22Rv1 (cell line): ENCODE measurements around the gene RNU6-8.

Experiments used
- ZFX ChIP-seq: fragments of 450-650 bp; IDR thresholded peaks from 2 replicates; pipeline ENCODE4 v1.6.1; 2017; ENCODE audit warnings: antibody characterized with exemption, borderline replicate concordance
- TF ChIP-seq, protein P1 (sequence below): fragments of 450-650 bp; IDR thresholded peaks from 2 replicates; pipeline ENCODE4 v1.5.1; 2017; ENCODE audit warnings: mild to moderate bottlenecking

DNA sequence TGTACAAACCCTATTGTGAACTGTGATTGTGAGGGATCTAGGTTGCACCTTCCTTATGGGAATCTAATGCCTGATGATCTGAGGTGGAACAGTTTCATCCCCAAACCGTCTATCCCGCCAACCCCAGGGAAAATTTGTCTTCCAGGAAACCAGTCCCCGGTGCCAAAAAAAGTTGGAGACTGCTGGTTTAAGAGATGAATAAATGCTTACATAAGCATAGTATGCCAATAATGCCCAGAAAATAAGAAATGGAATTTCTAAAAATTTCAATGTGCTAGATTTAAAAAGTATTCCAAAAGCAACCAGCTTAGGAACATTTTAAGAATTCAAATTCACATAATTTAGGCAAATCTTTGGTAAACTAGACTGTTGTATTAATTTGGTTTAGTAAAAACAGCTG, 5.4 kb upstream of the RNU6-8 start:
- TF ChIP-seq, protein P1, sequence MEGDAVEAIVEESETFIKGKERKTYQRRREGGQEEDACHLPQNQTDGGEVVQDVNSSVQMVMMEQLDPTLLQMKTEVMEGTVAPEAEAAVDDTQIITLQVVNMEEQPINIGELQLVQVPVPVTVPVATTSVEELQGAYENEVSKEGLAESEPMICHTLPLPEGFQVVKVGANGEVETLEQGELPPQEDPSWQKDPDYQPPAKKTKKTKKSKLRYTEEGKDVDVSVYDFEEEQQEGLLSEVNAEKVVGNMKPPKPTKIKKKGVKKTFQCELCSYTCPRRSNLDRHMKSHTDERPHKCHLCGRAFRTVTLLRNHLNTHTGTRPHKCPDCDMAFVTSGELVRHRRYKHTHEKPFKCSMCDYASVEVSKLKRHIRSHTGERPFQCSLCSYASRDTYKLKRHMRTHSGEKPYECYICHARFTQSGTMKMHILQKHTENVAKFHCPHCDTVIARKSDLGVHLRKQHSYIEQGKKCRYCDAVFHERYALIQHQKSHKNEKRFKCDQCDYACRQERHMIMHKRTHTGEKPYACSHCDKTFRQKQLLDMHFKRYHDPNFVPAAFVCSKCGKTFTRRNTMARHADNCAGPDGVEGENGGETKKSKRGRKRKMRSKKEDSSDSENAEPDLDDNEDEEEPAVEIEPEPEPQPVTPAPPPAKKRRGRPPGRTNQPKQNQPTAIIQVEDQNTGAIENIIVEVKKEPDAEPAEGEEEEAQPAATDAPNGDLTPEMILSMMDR = no peak
- TF ChIP-seq ZFX = no peak
